ENCODE data around the gene HS2ST1.

GRCh38 chr1:87123610-87124009, 209.2 kb downstream of the HS2ST1 start:
- TF ChIP-seq POLR2AphosphoS5 (IDR thresholded peaks at IDR 0.05) (no peak), CTCF (IDR thresholded peaks at IDR 0.05) (no peak)

All from upper lobe of left lung (tissue), 4 donors.